Heart left ventricle (tissue), 16 donors: Measurements from ENCODE around the gene CHEK1. TPM values are rescaled to one million over a fixed set of nuclear protein-coding genes. Genes with fewer than 3 reads are reported as not detected.

ENCODE experiments used
- ATAC-seq, 4 donors: fragments of 200-7000 bp; cut with Tn5 transposase; one replicate each; pipeline ENCODE4 v1.9.1; 2020 to 2022; ENCODE audit warnings: moderate library complexity in 4 of 4, mild to moderate bottlenecking in 3 of 4, moderate number of reproducible peaks in 1 of 4
- DNase-seq, 5 donors: peaks; one replicate each; pipeline ENCODE4 v3.0.0-alpha.2; 2020
- H3K27ac ChIP-seq, 12 donors: fragments of 200-600 bp; sonication (generic) in 4 of 12; one replicate each; pipeline versions ENCODE4 v1.5.0 to v1.8.0; 2016 to 2022; ENCODE audit warnings: mild to moderate bottlenecking in 2 of 12
- H3K27me3 ChIP-seq, 9 donors: fragments of 200-600 bp; sonication (generic) in 2 of 9; one replicate each; pipeline versions ENCODE4 v1.5.1 to v1.8.0; 2016 to 2022; ENCODE audit warnings: mild to moderate bottlenecking in 3 of 9
- H3K36me3 ChIP-seq, 9 donors: fragments of 200-600 bp; sonication (generic) in 2 of 9; one replicate each; pipeline versions ENCODE4 v1.5.0 to v1.8.0; 2018 to 2022; ENCODE audit warnings: mild to moderate bottlenecking in 2 of 9
- H3K4me1 ChIP-seq, 12 donors: fragments of 200-600 bp; sonication (generic) in 4 of 12; one replicate each; pipeline versions ENCODE4 v1.5.0 to v1.8.0; 2016 to 2022; ENCODE audit warnings: mild to moderate bottlenecking in 3 of 12
- H3K4me3 ChIP-seq, 12 donors: fragments of 200-600 bp; sonication (generic) in 4 of 12; one replicate each; pipeline versions ENCODE4 v1.5.0 to v1.8.0; 2017 to 2022; ENCODE audit warnings: mild to moderate bottlenecking in 9 of 12, moderate library complexity in 4 of 12
- H3K9me3 ChIP-seq, 12 donors: fragments of 200-600 bp; sonication (generic) in 4 of 12; one replicate each; pipeline versions ENCODE4 v1.5.0 to v1.8.0; 2016 to 2022; ENCODE audit warnings: mild to moderate bottlenecking in 1 of 12
- CTCF ChIP-seq, 12 donors: fragments of 200-600 bp; sonication (generic) in 4 of 12; IDR thresholded peaks; one replicate each; pipeline versions ENCODE4 v1.5.0 to v1.8.0; 2018 to 2022; ENCODE audit warnings: antibody characterized with exemption in 12 of 12, mild to moderate bottlenecking in 5 of 12
- POLR2A ChIP-seq, 2 donors: fragments of 450-650 bp; IDR thresholded peaks; one replicate each; pipeline ENCODE4 v1.6.1; 2017; ENCODE audit warnings: antibody characterized with exemption in 2 of 2, mild to moderate bottlenecking in 2 of 2, moderate library complexity in 2 of 2
- WGBS, 4 donors: extraction: QIAGEN DNeasy Blood & Tissue Kit in 2 of 4; methylation state at CpG; one replicate each; pipeline versions ENCODE4 v1.1.5 to v1.1.7; 2013 to 2018; 5-methylcytosine and 5-hydroxymethylcytosine counted together
- intact Hi-C, 10 donors: fragments of 100-400 bp; cut with DNase I; formaldehyde crosslinking; loops; one replicate each; pipeline versions ENCODE4 v1.11.1 to v1.14.2; 2022
- polyA plus RNA-seq, 2 donors: library from polyadenylated mRNA; stranded (reverse); fragments of 200-250 nt; gene quantifications; one replicate each; pipeline ENCODE4 v1.2.3, GENCODE V29; 2013
- total RNA-seq, 9 donors: library from RNA; depleted of rRNA in 2 of 9; stranded (reverse); fragments of >200 nt in 2 of 9; fragmentation: NEBNext Ultra II Directional in 3 of 9; extraction: Animal tissue kit (Norgen Biotek cat#: 25700) in 3 of 9; gene quantifications; one replicate each; pipeline versions ENCODE4 v1.1.0 to v1.2.4, GENCODE V29; 2016 to 2023
- donor health status: ischemic (EF 13 %, LVEDD 7.1; RV severe dilation, severe dysfunction).
- donor health status: healthy with polysubstance abuse.
- donor health status: DM: no; HTN: yes; CAD: no.
- donor health status: DM: no; HTN: no; CAD: no.
- donor health status: ischemic (EF 25% LVEDD 6.9; RV normal size, moderate dysfunction).
- donor health status: ischemic (EF 25% LVEDD 5.7; RV mildly dilated, moderate dysfunction).
- donor health status: healthy.
- donor health status: DM: yes; HTN: yes; CAD: no.
- donor health status: ischemic (EF 35%, LVEDD 5.7; RV mildly dilated, moderate dysfunction).
- donor health status: nonischemic (EF 11% LVEDD 7.7; RV severe dilation, severe dysfunction).
- donor health status: DM: yes; HTN: yes; CAD: no.
- donor health status: PGD.
- donor health status: ischemic (EF 29% LVEDD 5.4; RV normal size, mild dysfunction).
- donor health status: nonischemic (EF 23%, LVEDD 6.1; RV moderate dilation, normal function).

Gene CHEK1
- total and polyA plus RNA-seq, 11 donors: 0.50 to 6.2 (median 1.2) TPM

GRCh38 chr11:125591649-125592304, 33.2 kb upstream of the CHEK1 start:
- Histone ChIP-seq H3K9me3 (no peaks in the 10 kb centered on the region), H3K27me3 (no peaks in the 10 kb centered on the region), H3K4me1 (peaks cover 0 to 38% (median 19%) of the 10 kb centered on the region in 12 donors), H3K27ac (peak overlapping the region; percentile 85 to 98 (median 94)), H3K36me3 (peaks cover 0 to 13% (median 4%) of the 10 kb centered on the region in 9 donors), H3K4me3 (peak overlapping the region; percentile 27 to 92 (median 76))
- TF ChIP-seq POLR2A (IDR thresholded peaks at IDR 0.05): no peak
- no peak for TF ChIP-seq CTCF (IDR thresholded peaks at IDR 0.05)
- intact Hi-C loops: loop anchor here in 3 of 10 donors (1.0 to 5.0 kb wide), 3 partner anchors 22 to 36 kb away; partner anchors contain the start of genes CHEK1 (in 3 of the 3) and EI24 (in 1 of the 3)
- 1 to 3% (median 2%) methylated on average over 20 to 30 of the region's 30 CpGs for WGBS, 4 donors
- DNase-seq (peak; percentile 26 to 65 (median 40)), ATAC-seq (peak; percentile 9 to 32 (median 19))

- WGBS, 4 donors: 0 to 1% (median 0%) methylated on average over 48 to 55 of the region's 55 CpGs
- intact Hi-C loops: loop anchor here in 3 of 10 donors (1.0 to 5.0 kb wide), 3 partner anchors 23 to 35 kb away; partner anchors contain the start of genes CHEK1 (in 3 of the 3) and EI24 (in 1 of the 3)
- Histone ChIP-seq H3K9me3 (no peaks in the 10 kb centered on the region), H3K4me3 (peak within 1 kb of the TSS; percentile 66 to 92 (median 82)), H3K27me3 (no peaks in the 10 kb centered on the region), H3K27ac (peak within 1 kb of the TSS; percentile 85 to 98 (median 94)), H3K36me3 (peaks cover 0 to 21% (median 9%) of the 10 kb centered on the region in 9 donors), H3K4me1 (peaks cover 0 to 38% (median 19%) of the 10 kb centered on the region in 12 donors)
- TF ChIP-seq POLR2A (IDR thresholded peaks at IDR 0.05) (peak; percentile 53 to 92), CTCF (IDR thresholded peaks at IDR 0.05) (no peak)
- DNase-seq (peak; percentile 99 to 100 (median 100)), ATAC-seq (peak; percentile 99 to 100 (median 99))
These were observed 32.5 kb upstream of the CHEK1 start, which contains the start of gene STT3A for GRCh38 chr11:125592305-125593113. Gene STT3A, plus strand, starts transcription at chr11:125592852. Its CDS starts 3,064 bp downstream, at chr11:125595916.

- DNase-seq (no peak), ATAC-seq (peak in 1 of 4 donors; percentile 6)
- TF ChIP-seq POLR2A (IDR thresholded peaks at IDR 0.05) (no peak), CTCF (IDR thresholded peaks at IDR 0.05) (no peak)
- no peaks in the 10 kb centered on the region for H3K9me3 ChIP-seq
- 0 to 1% (median 1%) methylated on average over 17 to 18 of the region's 18 CpGs for WGBS, 4 donors
- H3K27me3 ChIP-seq: no peaks in the 10 kb centered on the region
- peaks cover 0 to 28% (median 16%) of the 10 kb centered on the region in 9 donors for H3K36me3 ChIP-seq
- H3K4me3 ChIP-seq: peak overlapping the region; percentile 66 to 92 (median 82)
- intact Hi-C loops: loop anchor here in 2 of 10 donors (5.0 kb wide), 1 partner anchor 34 kb away; the partner anchor contains the start of gene CHEK1 (in 2 of the 2)
- H3K27ac ChIP-seq: peak overlapping the region in 11 of 12 donors; percentile 57 to 85 (median 78)
- H3K4me1 ChIP-seq: peaks cover 0 to 38% (median 19%) of the 10 kb centered on the region in 12 donors
These were observed 31.7 kb upstream of the CHEK1 start for GRCh38 chr11:125593114-125593820.
